HepG2 (cell line): ENCODE results near the gene KCND2. TPM values are rescaled to one million over a fixed set of nuclear protein-coding genes. Genes with fewer than 3 reads are reported as not detected.

ENCODE experiments used
- ATAC-seq: fragments of 200-7000 bp; cut with Tn5 transposase; 3 replicates; pipeline ENCODE4 v1.9.1; 2020; ENCODE audit warnings: mild to moderate bottlenecking, moderate library complexity
- BruUV-seq: library from RNA; stranded (reverse); fragments of 400-500 nt; replicated peaks from 2 replicates; lab custom pipeline; 2021; lab: Mats Ljungman, UMichigan
- CTCF ChIA-PET: fragments of 300-600 bp; formaldehyde crosslinking; extraction: SDS; loops from one replicate; lab custom pipeline; 2021; ENCODE audit warnings: low total read pairs, inconsistent platforms, low intra/inter-chr PET ratio; lab: Yijun Ruan, JAX
- POLR2A ChIA-PET: fragments of 350-600 bp; sonication (Branson Sonifier 250); formaldehyde crosslinking; loops from one replicate; lab custom pipeline; 2020; ENCODE audit warnings: antibody characterized with exemption, inconsistent platforms; lab: Yijun Ruan, JAX
- DNase-seq: peaks from one replicate; pipeline ENCODE4 v3.0.0-alpha.2; 2015; ENCODE audit warnings: low spot score
- FAIRE-seq: peaks from 3 replicates; lab custom pipeline; 2011; peaks lifted over from hg19 to GRCh38; lab: Jason Lieb, UNC
- H2AFZ ChIP-seq: one replicate; pipeline ENCODE4 v1.6.1; 2011; ENCODE audit warnings: low read length, inconsistent platforms
- H3K27ac ChIP-seq: fragments of 300-600 bp; 3 replicates; pipeline ENCODE4 v1.8.0; 2011; ENCODE audit warnings: mixed run types, mild to moderate bottlenecking, mixed read lengths, low read length, inconsistent platforms; ENCODE audit not compliant: insufficient read depth; ENCODE audit errors: extremely low read length
- H3K27me3 ChIP-seq, 2 experiments: fragments of 200-600 bp in 1 of 2; 2 replicates in 1 of 2; 3 replicates in 1 of 2; pipeline versions ENCODE4 v1.6.0 to v1.8.0; 2011; ENCODE audit warnings: low read length in 2 of 2, mild to moderate bottlenecking in 2 of 2, moderate library complexity in 2 of 2, inconsistent platforms in 1 of 2; ENCODE audit not compliant: insufficient read depth in 2 of 2, control insufficient read depth in 1 of 2
- H3K36me3 ChIP-seq, 2 experiments: fragments of 200-600 bp in 1 of 2; replicated peaks in 1 of 2; 2 replicates in 1 of 2; 3 replicates in 1 of 2; pipeline versions ENCODE4 v1.5.1 to v1.8.0; 2011; ENCODE audit warnings: low read length in 2 of 2, inconsistent platforms in 1 of 2; ENCODE audit not compliant: insufficient read depth in 2 of 2, control insufficient read depth in 1 of 2
- H3K4me1 ChIP-seq: 2 replicates; pipeline ENCODE4 v1.5.1; 2012; ENCODE audit warnings: low read length, inconsistent platforms; ENCODE audit not compliant: insufficient read depth
- H3K4me2 ChIP-seq: 2 replicates; pipeline ENCODE4 v1.6.0; 2011; ENCODE audit warnings: low read depth, low read length, inconsistent platforms
- H3K4me3 ChIP-seq, 3 experiments: fragments of 200-600 bp in 1 of 3; sonication (generic), shearing (Covaris generic) in 1 of 3; replicated peaks in 1 of 3; 2 replicates each; pipeline ENCODE4 v1.5.1; 2011 to 2016; ENCODE audit warnings: low read length in 3 of 3, inconsistent platforms in 2 of 3, low read depth in 2 of 3, mild to moderate bottlenecking in 2 of 3, control low read depth in 1 of 3, mixed read lengths in 1 of 3; ENCODE audit not compliant: insufficient read depth in 1 of 3
- H3K79me2 ChIP-seq: one replicate; pipeline ENCODE4 v1.6.1; 2011; ENCODE audit warnings: low read length, inconsistent platforms; ENCODE audit not compliant: insufficient read depth
- H3K9ac ChIP-seq: 2 replicates; pipeline ENCODE4 v1.6.0; 2011; ENCODE audit warnings: mild to moderate bottlenecking, low read depth, low read length, inconsistent platforms; ENCODE audit not compliant: insufficient read depth
- H3K9me3 ChIP-seq: 2 replicates; pipeline ENCODE4 v1.5.1; 2012; ENCODE audit warnings: mild to moderate bottlenecking, low read length
- H4K20me1 ChIP-seq: 2 replicates; pipeline ENCODE4 v1.6.0; 2011; ENCODE audit warnings: inconsistent platforms, mild to moderate bottlenecking, low read length, moderate library complexity; ENCODE audit not compliant: insufficient read depth
- ELF4 ChIP-seq: sonication (generic); formaldehyde crosslinking; IDR thresholded peaks from 2 replicates; pipeline ENCODE4 v1.5.0; 2020; ENCODE audit warnings: missing genetic modification reagents, mild to moderate bottlenecking, moderate library complexity, borderline replicate concordance
- KDM4B ChIP-seq: sonication (generic); formaldehyde crosslinking; IDR thresholded peaks from 2 replicates; pipeline ENCODE4 v1.4.0; 2020; ENCODE audit warnings: missing genetic modification reagents
- LCORL ChIP-seq, 2 experiments: fragments of 450-650 bp in 1 of 2; sonication (generic) in 1 of 2; formaldehyde crosslinking in 1 of 2; IDR thresholded peaks; 2 replicates each; pipeline versions ENCODE4 v1.5.0 to v1.6.1; 2017 to 2020; ENCODE audit warnings: antibody characterized with exemption in 1 of 2, missing genetic modification reagents in 1 of 2
- POLR2AphosphoS2 ChIP-seq: IDR thresholded peaks from 2 replicates; pipeline ENCODE4 v1.6.1; 2011; ENCODE audit warnings: low read depth, low read length, improper control_type of control experiment
- PRMT3 ChIP-seq: sonication (generic); formaldehyde crosslinking; IDR thresholded peaks from 2 replicates; pipeline ENCODE4 v1.8.1; 2022; ENCODE audit warnings: low read depth, mild to moderate bottlenecking, moderate library complexity, missing genetic modification reagents, borderline replicate concordance
- RBM22 ChIP-seq: fragments of 200-400 bp; formaldehyde crosslinking; optimal IDR thresholded peaks from 2 replicates; pipeline ENCODE3; 2017; ENCODE audit warnings: mild to moderate bottlenecking, low read length, moderate library complexity
- STAT5B ChIP-seq: sonication (generic); formaldehyde crosslinking; IDR thresholded peaks from 2 replicates; pipeline ENCODE4 v1.4.0; 2020; ENCODE audit warnings: missing genetic modification reagents
- ZBTB3 ChIP-seq: sonication (generic); formaldehyde crosslinking; IDR thresholded peaks from 2 replicates; pipeline ENCODE4 v1.4.0; 2020; ENCODE audit warnings: low read depth, mild to moderate bottlenecking, moderate library complexity, missing genetic modification reagents, borderline replicate concordance
- WGBS: methylation state at CpG from one replicate; pipeline ENCODE4 v1.1.6; 2017; ENCODE audit warnings: low lambda C conversion rate; 5-methylcytosine and 5-hydroxymethylcytosine counted together
- in situ Hi-C: cut with HindIII; loops from 2 replicates; pipeline ENCODE4 v1.10.0; 2017; ENCODE audit warnings: low pct_unique_long_range_greater_than_20kb; ENCODE audit not compliant: extremely low pct_ligation_motif_present
- intact Hi-C: fragments of 100-400 bp; cut with micrococcal nuclease; formaldehyde crosslinking; loops from one replicate; pipeline ENCODE4 v1.10.0; 2022; ENCODE audit not compliant: unreplicated experiment
- polyA plus RNA-seq, 8 experiments: library from polyadenylated mRNA; depleted of rRNA in 3 of 8; stranded (reverse) in 7 of 8; unstranded in 1 of 8; fragments of >200 nt; fragmentation: Illumina TruSeq in 4 of 8; extraction: Trizol in 4 of 8; gene quantifications; 2 replicates each; pipeline versions ENCODE4 v1.2.1 to v1.2.3, GENCODE V29; 2011 to 2016; ENCODE audit warnings: low read depth in 4 of 8, missing spikeins in 1 of 8, mixed read lengths in 1 of 8; ENCODE audit not compliant: insufficient read depth in 1 of 8
- total RNA-seq, 5 experiments: library from RNA; depleted of rRNA; stranded (reverse); fragments of >200 nt; fragmentation: Illumina TruSeq; extraction: Trizol; gene quantifications; 2 replicates each; pipeline ENCODE4 v1.2.3, GENCODE V29; 2016; ENCODE audit warnings: low read depth in 1 of 5
- TF ChIP-seq, protein P1 (sequence below): sonication (generic); formaldehyde crosslinking; IDR thresholded peaks from 2 replicates; pipeline ENCODE4 v1.5.1; 2020; ENCODE audit warnings: mild to moderate bottlenecking, missing genetic modification reagents
- TF ChIP-seq, protein P2 (sequence below): sonication (generic); formaldehyde crosslinking; IDR thresholded peaks from 2 replicates; pipeline ENCODE4 v1.8.1; 2022; ENCODE audit warnings: low read depth, mild to moderate bottlenecking, missing genetic modification reagents
- TF ChIP-seq, protein P3 (sequence below): IDR thresholded peaks from 2 replicates; pipeline ENCODE4 v1.6.1; 2016; ENCODE audit warnings: missing compliant biosample characterization, missing genetic modification reagents, borderline replicate concordance
- TF ChIP-seq, protein P4 (sequence below): sonication (generic); formaldehyde crosslinking; IDR thresholded peaks from 2 replicates; pipeline ENCODE4 v1.5.0; 2020; ENCODE audit warnings: missing genetic modification reagents
- TF ChIP-seq, protein P5 (sequence below): sonication (generic); formaldehyde crosslinking; IDR thresholded peaks from 2 replicates; pipeline ENCODE4 v1.8.1; 2023; ENCODE audit warnings: mild to moderate bottlenecking, inconsistent platforms, moderate library complexity, missing genetic modification reagents, borderline replicate concordance

Gene KCND2
- total and polyA plus RNA-seq, 2 of the 13 experiments (the other 11 are each of a cell fraction or from before 2014, with no cell fraction given), result not detected

DNA sequence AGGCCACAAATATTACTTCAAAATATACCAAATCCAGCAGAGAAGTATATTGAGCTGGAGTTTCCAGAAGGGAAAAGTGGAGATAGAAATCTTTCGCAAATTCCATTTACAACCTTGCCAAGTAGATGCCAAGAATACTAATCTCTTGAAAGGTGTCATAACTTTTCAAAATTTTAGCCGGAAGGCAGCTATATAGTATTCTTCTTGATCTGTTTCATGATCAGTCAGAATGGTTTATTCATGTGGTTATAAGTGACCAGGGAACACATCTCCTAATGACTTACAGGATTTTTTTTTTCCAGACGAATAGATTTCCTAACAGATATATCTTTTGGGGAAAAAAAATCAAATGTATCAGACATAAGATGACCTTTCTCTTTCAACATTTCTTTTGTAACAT, 314.3 kb downstream of the KCND2 start:
- no peak overlapping the region for H3K9ac ChIP-seq
- 0% methylated on average over 3 of the region's 3 CpGs for WGBS
- no peaks in the 10 kb centered on the region for H4K20me1 ChIP-seq
- H3K27ac ChIP-seq, result no peak overlapping the region
- no peak overlapping the region for H3K4me2 ChIP-seq
- H3K36me3 ChIP-seq, result no peaks in the 10 kb centered on the region
- FAIRE-seq (no peak), DNase-seq (no peak), ATAC-seq (no peak)
- H3K27me3 ChIP-seq, result no peaks in the 10 kb centered on the region
- no peaks in the 10 kb centered on the region for H3K79me2 ChIP-seq
- H3K4me3 ChIP-seq, result no peak overlapping the region
- BruUV-seq, result no TSS peak
- H2AFZ ChIP-seq, result no peak overlapping the region
- H3K4me1 ChIP-seq, result no peaks in the 10 kb centered on the region
- CTCF ChIA-PET, result no interaction called here
- in situ Hi-C loops, result no loop called here
- no peaks in the 10 kb centered on the region for H3K9me3 ChIP-seq
- intact Hi-C loops, result loop anchor here (5.0 kb wide), 1 partner anchor 90 kb away; no protein-coding TSS in a partner anchor
- POLR2A ChIA-PET, result no interaction called here
- TF ChIP-seq, protein P1, sequence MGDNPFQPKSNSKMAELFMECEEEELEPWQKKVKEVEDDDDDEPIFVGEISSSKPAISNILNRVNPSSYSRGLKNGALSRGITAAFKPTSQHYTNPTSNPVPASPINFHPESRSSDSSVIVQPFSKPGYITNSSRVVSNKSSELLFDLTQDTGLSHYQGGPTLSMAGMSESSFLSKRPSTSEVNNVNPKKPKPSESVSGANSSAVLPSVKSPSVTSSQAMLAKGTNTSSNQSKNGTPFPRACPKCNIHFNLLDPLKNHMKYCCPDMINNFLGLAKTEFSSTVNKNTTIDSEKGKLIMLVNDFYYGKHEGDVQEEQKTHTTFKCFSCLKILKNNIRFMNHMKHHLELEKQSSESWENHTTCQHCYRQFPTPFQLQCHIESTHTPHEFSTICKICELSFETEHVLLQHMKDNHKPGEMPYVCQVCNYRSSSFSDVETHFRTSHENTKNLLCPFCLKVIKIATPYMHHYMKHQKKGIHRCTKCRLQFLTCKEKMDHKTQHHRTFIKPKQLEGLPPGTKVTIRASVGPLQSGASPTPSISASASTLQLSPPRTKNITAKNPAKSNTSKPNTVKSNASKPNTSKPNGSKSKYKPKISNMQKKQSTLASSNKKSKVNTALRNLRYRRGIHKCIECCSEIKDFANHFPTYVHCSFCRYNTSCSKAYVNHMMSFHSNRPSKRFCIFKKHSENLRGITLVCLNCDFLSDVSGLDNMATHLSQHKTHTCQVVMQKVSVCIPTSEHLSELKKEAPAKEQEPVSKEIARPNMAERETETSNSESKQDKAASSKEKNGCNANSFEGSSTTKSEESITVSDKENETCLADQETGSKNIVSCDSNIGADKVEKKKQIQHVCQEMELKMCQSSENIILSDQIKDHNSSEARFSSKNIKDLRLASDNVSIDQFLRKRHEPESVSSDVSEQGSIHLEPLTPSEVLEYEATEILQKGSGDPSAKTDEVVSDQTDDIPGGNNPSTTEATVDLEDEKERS (CRISPR knock-in tag), result no peak
- TF ChIP-seq, protein P2, sequence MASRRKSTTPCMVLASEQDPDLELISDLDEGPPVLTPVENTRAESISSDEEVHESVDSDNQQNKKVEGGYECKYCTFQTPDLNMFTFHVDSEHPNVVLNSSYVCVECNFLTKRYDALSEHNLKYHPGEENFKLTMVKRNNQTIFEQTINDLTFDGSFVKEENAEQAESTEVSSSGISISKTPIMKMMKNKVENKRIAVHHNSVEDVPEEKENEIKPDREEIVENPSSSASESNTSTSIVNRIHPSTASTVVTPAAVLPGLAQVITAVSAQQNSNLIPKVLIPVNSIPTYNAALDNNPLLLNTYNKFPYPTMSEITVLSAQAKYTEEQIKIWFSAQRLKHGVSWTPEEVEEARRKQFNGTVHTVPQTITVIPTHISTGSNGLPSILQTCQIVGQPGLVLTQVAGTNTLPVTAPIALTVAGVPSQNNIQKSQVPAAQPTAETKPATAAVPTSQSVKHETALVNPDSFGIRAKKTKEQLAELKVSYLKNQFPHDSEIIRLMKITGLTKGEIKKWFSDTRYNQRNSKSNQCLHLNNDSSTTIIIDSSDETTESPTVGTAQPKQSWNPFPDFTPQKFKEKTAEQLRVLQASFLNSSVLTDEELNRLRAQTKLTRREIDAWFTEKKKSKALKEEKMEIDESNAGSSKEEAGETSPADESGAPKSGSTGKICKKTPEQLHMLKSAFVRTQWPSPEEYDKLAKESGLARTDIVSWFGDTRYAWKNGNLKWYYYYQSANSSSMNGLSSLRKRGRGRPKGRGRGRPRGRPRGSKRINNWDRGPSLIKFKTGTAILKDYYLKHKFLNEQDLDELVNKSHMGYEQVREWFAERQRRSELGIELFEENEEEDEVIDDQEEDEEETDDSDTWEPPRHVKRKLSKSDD (CRISPR knock-in tag), result no peak
- TF ChIP-seq ELF4 (CRISPR knock-in tag) (no peak), KDM4B (no peak), RBM22 (no peak), LCORL (IDR thresholded peaks at IDR 0.05) (no peak), LCORL (CRISPR knock-in tag; IDR thresholded peaks at IDR 0.05) (no peak), ZBTB3 (CRISPR knock-in tag) (no peak), STAT5B (no peak), PRMT3 (no peak), POLR2AphosphoS2 (no peak)
- TF ChIP-seq, protein P3, sequence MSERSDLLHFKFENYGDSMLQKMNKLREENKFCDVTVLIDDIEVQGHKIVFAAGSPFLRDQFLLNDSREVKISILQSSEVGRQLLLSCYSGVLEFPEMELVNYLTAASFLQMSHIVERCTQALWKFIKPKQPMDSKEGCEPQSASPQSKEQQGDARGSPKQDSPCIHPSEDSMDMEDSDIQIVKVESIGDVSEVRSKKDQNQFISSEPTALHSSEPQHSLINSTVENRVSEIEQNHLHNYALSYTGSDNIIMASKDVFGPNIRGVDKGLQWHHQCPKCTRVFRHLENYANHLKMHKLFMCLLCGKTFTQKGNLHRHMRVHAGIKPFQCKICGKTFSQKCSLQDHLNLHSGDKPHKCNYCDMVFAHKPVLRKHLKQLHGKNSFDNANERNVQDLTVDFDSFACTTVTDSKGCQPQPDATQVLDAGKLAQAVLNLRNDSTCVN, result no peak
- TF ChIP-seq, protein P4, sequence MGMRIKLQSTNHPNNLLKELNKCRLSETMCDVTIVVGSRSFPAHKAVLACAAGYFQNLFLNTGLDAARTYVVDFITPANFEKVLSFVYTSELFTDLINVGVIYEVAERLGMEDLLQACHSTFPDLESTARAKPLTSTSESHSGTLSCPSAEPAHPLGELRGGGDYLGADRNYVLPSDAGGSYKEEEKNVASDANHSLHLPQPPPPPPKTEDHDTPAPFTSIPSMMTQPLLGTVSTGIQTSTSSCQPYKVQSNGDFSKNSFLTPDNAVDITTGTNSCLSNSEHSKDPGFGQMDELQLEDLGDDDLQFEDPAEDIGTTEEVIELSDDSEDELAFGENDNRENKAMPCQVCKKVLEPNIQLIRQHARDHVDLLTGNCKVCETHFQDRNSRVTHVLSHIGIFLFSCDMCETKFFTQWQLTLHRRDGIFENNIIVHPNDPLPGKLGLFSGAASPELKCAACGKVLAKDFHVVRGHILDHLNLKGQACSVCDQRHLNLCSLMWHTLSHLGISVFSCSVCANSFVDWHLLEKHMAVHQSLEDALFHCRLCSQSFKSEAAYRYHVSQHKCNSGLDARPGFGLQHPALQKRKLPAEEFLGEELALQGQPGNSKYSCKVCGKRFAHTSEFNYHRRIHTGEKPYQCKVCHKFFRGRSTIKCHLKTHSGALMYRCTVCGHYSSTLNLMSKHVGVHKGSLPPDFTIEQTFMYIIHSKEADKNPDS (CRISPR knock-in tag), result no peak
- TF ChIP-seq, protein P5, sequence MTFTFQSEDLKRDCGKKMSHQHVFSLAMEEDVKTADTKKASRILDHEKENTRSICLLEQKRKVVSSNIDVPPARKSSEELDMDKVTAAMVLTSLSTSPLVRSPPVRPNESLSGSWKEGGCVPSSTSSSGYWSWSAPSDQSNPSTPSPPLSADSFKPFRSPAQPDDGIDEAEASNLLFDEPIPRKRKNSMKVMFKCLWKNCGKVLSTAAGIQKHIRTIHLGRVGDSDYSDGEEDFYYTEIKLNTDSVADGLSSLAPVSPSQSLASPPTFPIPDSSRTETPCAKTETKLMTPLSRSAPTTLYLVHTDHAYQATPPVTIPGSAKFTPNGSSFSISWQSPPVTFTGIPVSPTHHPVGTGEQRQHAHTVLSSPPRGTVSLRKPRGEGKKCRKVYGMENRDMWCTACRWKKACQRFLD (CRISPR knock-in tag), result no peak
